Hepatocyte (in vitro differentiated cells): ENCODE data around the gene VSIG8. TPM values are rescaled to one million over a fixed set of nuclear protein-coding genes. Genes with fewer than 3 reads are reported as not detected.

Experiments used
- DNase-seq: peaks from one replicate; pipeline ENCODE4 v3.0.0-alpha.2; 2016; ENCODE audit warnings: low spot score
- H2AFZ ChIP-seq: fragments of 200-600 bp; sonication (generic); 2 replicates; pipeline ENCODE4 v1.6.0; 2016; ENCODE audit warnings: antibody characterized with exemption, mild to moderate bottlenecking
- H3K27ac ChIP-seq: fragments of 200-600 bp; sonication (generic); 2 replicates; pipeline ENCODE4 v1.5.1; 2016; ENCODE audit warnings: mild to moderate bottlenecking
- H3K27me3 ChIP-seq: fragments of 200-600 bp; sonication (generic); 2 replicates; pipeline ENCODE4 v1.6.1; 2016
- H3K36me3 ChIP-seq: fragments of 200-600 bp; sonication (generic); replicated peaks from 2 replicates; pipeline ENCODE4 v1.5.1; 2016; ENCODE audit warnings: low read depth; ENCODE audit not compliant: insufficient read depth
- H3K4me1 ChIP-seq: fragments of 200-600 bp; sonication (generic); 2 replicates; pipeline ENCODE4 v1.5.1; 2016; ENCODE audit warnings: mild to moderate bottlenecking, moderate library complexity; ENCODE audit not compliant: insufficient read depth
- H3K4me2 ChIP-seq: fragments of 200-600 bp; sonication (generic); 2 replicates; pipeline ENCODE4 v1.6.0; 2016
- H3K4me3 ChIP-seq: fragments of 200-600 bp; sonication (generic); 2 replicates; pipeline ENCODE4 v1.5.1; 2016; ENCODE audit warnings: mild to moderate bottlenecking
- H3K79me2 ChIP-seq: fragments of 200-600 bp; sonication (generic); 2 replicates; pipeline ENCODE4 v1.6.0; 2017; ENCODE audit warnings: mild to moderate bottlenecking
- H3K9me2 ChIP-seq: fragments of 200-600 bp; sonication (generic); replicated peaks from 2 replicates; pipeline ENCODE4 v1.6.0; 2017; ENCODE audit warnings: mild to moderate bottlenecking; ENCODE audit not compliant: insufficient read depth
- H3K9me3 ChIP-seq: fragments of 200-600 bp; sonication (generic); 2 replicates; pipeline ENCODE4 v1.5.1; 2016; ENCODE audit warnings: low read depth, mild to moderate bottlenecking
- H4K20me1 ChIP-seq: fragments of 200-600 bp; sonication (generic); 2 replicates; pipeline ENCODE4 v1.6.0; 2016; ENCODE audit warnings: mild to moderate bottlenecking; ENCODE audit not compliant: insufficient read depth, poor library complexity, severe bottlenecking
- EZH2 ChIP-seq: fragments of 200-600 bp; sonication (generic); IDR thresholded peaks from 2 replicates; pipeline ENCODE4 v1.6.1; 2016; ENCODE audit warnings: antibody characterized with exemption, mild to moderate bottlenecking, borderline replicate concordance
- EZH2phosphoT487 ChIP-seq: fragments of 200-600 bp; sonication (generic); IDR thresholded peaks from one replicate; pipeline ENCODE4 v1.6.1; 2018; ENCODE audit warnings: antibody characterized with exemption, mild to moderate bottlenecking, low read depth, moderate library complexity; ENCODE audit not compliant: unreplicated experiment, severe bottlenecking
- WGBS: methylation state at CpG from one replicate; pipeline ENCODE4 v1.1.6; 2016; ENCODE audit warnings: low lambda C conversion rate; ENCODE audit errors: missing lambda C conversion rate; 5-methylcytosine and 5-hydroxymethylcytosine counted together
- polyA plus RNA-seq: library from polyadenylated mRNA; unstranded; fragments of >200 nt; fragmentation: Nextera tagmentation; extraction: Ambion mirVana; gene quantifications from 2 replicates; pipeline ENCODE4 v1.2.1, GENCODE V29; 2016
- total RNA-seq: library from RNA; depleted of rRNA; stranded (reverse); fragments of >200 nt; gene quantifications from 2 replicates; pipeline ENCODE4 v1.2.3, GENCODE V29; 2014
- TF ChIP-seq, protein P1 (sequence below): fragments of 200-600 bp; sonication (generic); IDR thresholded peaks from 2 replicates; pipeline ENCODE4 v1.5.1; 2016; ENCODE audit warnings: antibody characterized with exemption, mild to moderate bottlenecking; ENCODE audit not compliant: poor library complexity

Gene VSIG8
- total and polyA plus RNA-seq, 2 experiments from 2014 or later: 0.13 to 0.33 TPM

DNA sequence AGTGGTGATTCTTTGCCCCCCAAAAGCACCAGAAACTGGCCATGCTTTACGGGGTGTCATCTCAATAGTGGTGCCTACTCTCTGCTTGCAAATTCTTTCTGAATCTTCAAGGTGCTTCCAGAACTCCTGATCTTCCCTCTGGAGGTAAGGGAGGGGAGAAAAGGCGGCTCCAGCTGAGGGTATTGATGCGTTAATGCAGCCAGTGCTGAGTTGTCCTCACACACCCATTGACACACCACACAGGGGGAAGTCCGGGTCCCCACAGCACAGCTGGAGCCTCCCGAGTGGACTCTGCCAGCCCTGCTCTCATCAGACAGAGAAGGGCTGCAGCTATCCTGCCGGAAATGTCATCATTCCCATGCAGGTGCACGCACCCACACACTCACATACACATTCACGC is 1.2 kb downstream of the VSIG8 start:
- H2AFZ ChIP-seq: no peak overlapping the region
- DNase-seq: no peak
- H3K9me2 ChIP-seq: no peaks in the 10 kb centered on the region
- TF ChIP-seq EZH2: no peak
- H3K4me3 ChIP-seq: no peak overlapping the region
- H3K27me3 ChIP-seq: no peaks in the 10 kb centered on the region
- no peaks in the 10 kb centered on the region for H3K36me3 ChIP-seq
- no peak overlapping the region for H3K4me2 ChIP-seq
- no peaks in the 10 kb centered on the region for H4K20me1 ChIP-seq
- no peaks in the 10 kb centered on the region for H3K9me3 ChIP-seq
- 86% methylated on average over 7 of the region's 8 CpGs for WGBS
- H3K27ac ChIP-seq: no peak overlapping the region
- H3K4me1 ChIP-seq: peaks cover 12% of the 10 kb centered on the region
- no peaks in the 10 kb centered on the region for H3K79me2 ChIP-seq

DNA sequence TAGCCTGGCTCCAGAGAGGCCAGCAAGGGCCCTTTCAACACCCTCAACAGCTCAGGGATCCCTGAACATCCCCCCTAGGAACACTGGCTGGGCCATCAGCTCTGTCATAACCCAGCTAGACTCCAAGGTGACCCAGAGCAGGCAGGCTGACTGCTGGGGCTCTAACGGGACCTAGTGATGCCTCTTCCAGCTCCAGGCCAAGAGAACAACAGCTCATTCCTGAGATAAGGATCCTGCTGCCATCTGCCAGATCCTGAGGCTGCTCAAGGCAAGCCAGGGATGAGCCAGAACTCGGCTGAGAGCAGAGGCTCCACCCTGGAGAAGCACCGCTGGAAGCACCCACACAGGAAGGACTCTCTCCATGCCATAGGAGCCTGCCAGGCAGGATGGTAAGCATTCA is 2.0 kb downstream of the VSIG8 start:
- H2AFZ ChIP-seq: no peak overlapping the region
- WGBS: 43% methylated on average over 3 of the region's 3 CpGs
- DNase-seq: no peak

DNA sequence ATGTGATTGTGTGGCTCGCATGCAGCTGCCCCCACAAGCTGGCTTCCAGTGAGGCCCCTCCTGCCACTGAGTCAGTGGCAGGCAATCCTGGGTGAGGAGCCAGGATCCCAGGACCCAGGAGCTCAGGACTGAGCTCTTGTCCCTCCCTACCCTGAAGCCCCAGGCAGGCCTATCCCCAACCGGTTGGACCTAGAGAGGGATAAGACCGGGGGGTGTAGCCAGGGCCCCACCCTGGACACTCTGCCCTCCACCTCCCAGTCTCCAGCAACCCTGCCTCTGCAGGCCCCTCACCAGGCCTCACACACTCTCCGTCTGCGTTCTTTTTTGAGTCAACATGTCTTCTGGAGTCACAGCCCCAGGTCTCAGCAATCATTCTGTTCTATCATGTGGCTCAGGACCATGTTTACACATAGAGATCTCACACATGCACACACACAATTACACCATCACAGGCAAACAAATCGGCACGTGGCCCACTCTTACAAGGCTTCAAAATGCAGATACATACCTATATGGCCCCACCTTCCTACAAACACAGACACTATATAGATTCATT is 2.6 kb downstream of the VSIG8 start:
- Histone ChIP-seq H2AFZ (no peak overlapping the region), H3K4me2 (no peak overlapping the region), H3K27me3 (no peaks in the 10 kb centered on the region), H3K36me3 (no peaks in the 10 kb centered on the region), H3K9me3 (no peaks in the 10 kb centered on the region), H3K4me3 (no peak overlapping the region), H3K9me2 (no peaks in the 10 kb centered on the region), H4K20me1 (no peaks in the 10 kb centered on the region), H3K4me1 (peaks cover 12% of the 10 kb centered on the region), H3K27ac (peak overlapping the region; percentile 78), H3K79me2 (no peaks in the 10 kb centered on the region)
- TF ChIP-seq EZH2 (no peak), EZH2phosphoT487 (no peak)
- TF ChIP-seq, protein P1, sequence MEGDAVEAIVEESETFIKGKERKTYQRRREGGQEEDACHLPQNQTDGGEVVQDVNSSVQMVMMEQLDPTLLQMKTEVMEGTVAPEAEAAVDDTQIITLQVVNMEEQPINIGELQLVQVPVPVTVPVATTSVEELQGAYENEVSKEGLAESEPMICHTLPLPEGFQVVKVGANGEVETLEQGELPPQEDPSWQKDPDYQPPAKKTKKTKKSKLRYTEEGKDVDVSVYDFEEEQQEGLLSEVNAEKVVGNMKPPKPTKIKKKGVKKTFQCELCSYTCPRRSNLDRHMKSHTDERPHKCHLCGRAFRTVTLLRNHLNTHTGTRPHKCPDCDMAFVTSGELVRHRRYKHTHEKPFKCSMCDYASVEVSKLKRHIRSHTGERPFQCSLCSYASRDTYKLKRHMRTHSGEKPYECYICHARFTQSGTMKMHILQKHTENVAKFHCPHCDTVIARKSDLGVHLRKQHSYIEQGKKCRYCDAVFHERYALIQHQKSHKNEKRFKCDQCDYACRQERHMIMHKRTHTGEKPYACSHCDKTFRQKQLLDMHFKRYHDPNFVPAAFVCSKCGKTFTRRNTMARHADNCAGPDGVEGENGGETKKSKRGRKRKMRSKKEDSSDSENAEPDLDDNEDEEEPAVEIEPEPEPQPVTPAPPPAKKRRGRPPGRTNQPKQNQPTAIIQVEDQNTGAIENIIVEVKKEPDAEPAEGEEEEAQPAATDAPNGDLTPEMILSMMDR: no peak
- DNase-seq: peak; percentile 39
- 70% methylated on average over 7 of the region's 7 CpGs for WGBS

More for the DNA sequence above, 2.0 kb downstream of the VSIG8 start:
- no peaks in the 10 kb centered on the region for H3K36me3 ChIP-seq
- no peaks in the 10 kb centered on the region for H3K9me3 ChIP-seq
- H3K79me2 ChIP-seq: no peaks in the 10 kb centered on the region
- no peaks in the 10 kb centered on the region for H3K9me2 ChIP-seq
- peaks cover 12% of the 10 kb centered on the region for H3K4me1 ChIP-seq
- H3K27ac ChIP-seq: peak overlapping the region; percentile 78
- TF ChIP-seq EZH2phosphoT487 (no peak), EZH2 (no peak)
- TF ChIP-seq, protein P1: no peak
- no peak overlapping the region for H3K4me3 ChIP-seq
- H3K27me3 ChIP-seq: no peaks in the 10 kb centered on the region
- no peak overlapping the region for H3K4me2 ChIP-seq
- H4K20me1 ChIP-seq: no peaks in the 10 kb centered on the region

DNA sequence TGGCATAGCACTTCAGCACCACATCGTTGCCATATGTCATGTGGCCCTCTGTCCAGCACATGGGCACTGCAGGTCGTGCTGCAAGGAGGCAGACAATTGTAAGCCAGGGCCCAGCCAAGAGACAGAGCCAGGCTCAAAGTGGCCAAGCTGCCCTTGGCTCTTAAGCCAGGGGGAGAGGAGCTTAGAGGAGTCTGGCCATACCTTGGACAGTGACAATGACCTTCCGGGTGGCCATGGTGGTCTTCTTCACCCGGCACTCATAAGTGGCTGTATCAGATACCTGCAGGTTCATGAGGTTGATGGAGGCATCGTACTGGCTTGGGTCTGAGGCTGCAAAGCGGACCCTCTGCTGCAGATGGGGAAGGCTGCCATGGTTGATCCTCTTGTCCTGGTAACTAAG is 4.6 kb downstream of the VSIG8 start:
- WGBS: 88% methylated on average over 6 of the region's 6 CpGs
- TF ChIP-seq EZH2phosphoT487 (no peak), EZH2 (no peak)
- TF ChIP-seq, protein P1: no peak

More for the DNA sequence above, 4.6 kb downstream of the VSIG8 start:
- no peaks in the 10 kb centered on the region for H3K36me3 ChIP-seq
- no peak for DNase-seq
- H3K27ac ChIP-seq: no peak overlapping the region
- H3K9me2 ChIP-seq: no peaks in the 10 kb centered on the region
- no peak overlapping the region for H3K4me2 ChIP-seq
- H3K79me2 ChIP-seq: no peaks in the 10 kb centered on the region
- peaks cover 21% of the 10 kb centered on the region for H3K4me1 ChIP-seq
- H3K27me3 ChIP-seq: no peaks in the 10 kb centered on the region
- no peaks in the 10 kb centered on the region for H3K9me3 ChIP-seq
- H2AFZ ChIP-seq: no peak overlapping the region
- no peaks in the 10 kb centered on the region for H4K20me1 ChIP-seq
- H3K4me3 ChIP-seq: no peak overlapping the region
